ENCODE measurements around the gene TMEM168. TPM values are rescaled to one million over a fixed set of nuclear protein-coding genes. Genes with fewer than 3 reads are reported as not detected.

The TMEM168 gene
- total RNA-seq, 4 donors from 2014 or later = 29.2 to 43.5 (median 30.4) TPM

GRCh38 chr7:112752576-112752975 is 37.6 kb downstream of the TMEM168 start:
- no peaks in the 10 kb centered on the region for H3K36me3 ChIP-seq
- H3K4me3 ChIP-seq (replicated peaks in 1 of 3) = no peak overlapping the region
- no peak overlapping the region for H3K27ac ChIP-seq
- intact Hi-C loops (cut with DNase I) = no loop called here
- H3K9me3 ChIP-seq = no peaks in the 10 kb centered on the region
- 92 to 95% methylated on average over 3 of the region's 3 CpGs for WGBS, 2 donors
- no peaks in the 10 kb centered on the region for H3K27me3 ChIP-seq
- no peaks in the 10 kb centered on the region for H3K4me1 ChIP-seq
- DNase-seq = no peak
- TF ChIP-seq CTCF (IDR thresholded peaks at IDR 0.05) = no peak
- TF ChIP-seq POLR2A (IDR thresholded peaks at IDR 0.05) = no peak

- intact Hi-C loops (cut with DNase I) = no loop called here
- DNase-seq = no peak
- WGBS, 2 donors = 71 to 82% methylated on average over 2 of the region's 2 CpGs
- no peaks in the 10 kb centered on the region for H3K27me3 ChIP-seq
- H3K4me3 ChIP-seq (replicated peaks in 1 of 3) = no peak overlapping the region
- no peaks in the 10 kb centered on the region for H3K4me1 ChIP-seq
- no peak overlapping the region for H3K27ac ChIP-seq
- no peaks in the 10 kb centered on the region for H3K36me3 ChIP-seq
- TF ChIP-seq CTCF (IDR thresholded peaks at IDR 0.05) (no peak), POLR2A (IDR thresholded peaks at IDR 0.05) (no peak)
- H3K9me3 ChIP-seq = no peaks in the 10 kb centered on the region
These were observed 40.4 kb downstream of the TMEM168 start for GRCh38 chr7:112749775-112750174.

- H3K9me3 ChIP-seq = no peaks in the 10 kb centered on the region
- no peak overlapping the region for H3K4me3 ChIP-seq (replicated peaks in 1 of 3)
- intact Hi-C loops (cut with DNase I) = no loop called here
- no peaks in the 10 kb centered on the region for H3K4me1 ChIP-seq
- no peaks in the 10 kb centered on the region for H3K27me3 ChIP-seq
- no peak overlapping the region for H3K27ac ChIP-seq
- no peaks in the 10 kb centered on the region for H3K36me3 ChIP-seq
- TF ChIP-seq CTCF (IDR thresholded peaks at IDR 0.05) = no peak
- no peak for TF ChIP-seq POLR2A (IDR thresholded peaks at IDR 0.05)
- DNase-seq = no peak
These were observed 41.8 kb downstream of the TMEM168 start for GRCh38 chr7:112748381-112748780.

- Histone ChIP-seq H3K4me3 (replicated peaks in 1 of 3) (no peak overlapping the region), H3K9me3 (no peaks in the 10 kb centered on the region), H3K36me3 (no peaks in the 10 kb centered on the region), H3K4me1 (no peaks in the 10 kb centered on the region), H3K27ac (no peak overlapping the region), H3K27me3 (no peaks in the 10 kb centered on the region)
- WGBS, 2 donors = 81 to 89% methylated on average over 1 of the region's 1 CpG
- TF ChIP-seq CTCF (IDR thresholded peaks at IDR 0.05) (no peak), POLR2A (IDR thresholded peaks at IDR 0.05) (no peak)
- DNase-seq = no peak
- intact Hi-C loops (cut with DNase I) = no loop called here
These were observed 44.6 kb downstream of the TMEM168 start for GRCh38 chr7:112745635-112746034.

- TF ChIP-seq CTCF (IDR thresholded peaks at IDR 0.05) (no peak), POLR2A (IDR thresholded peaks at IDR 0.05) (no peak)
- Histone ChIP-seq H3K36me3 (no peaks in the 10 kb centered on the region), H3K27ac (no peak overlapping the region), H3K9me3 (no peaks in the 10 kb centered on the region), H3K4me3 (replicated peaks in 1 of 3) (no peak overlapping the region), H3K27me3 (no peaks in the 10 kb centered on the region), H3K4me1 (no peaks in the 10 kb centered on the region)
- intact Hi-C loops (cut with DNase I) = no loop called here
- no peak for DNase-seq
- 54 to 58% methylated on average over 2 of the region's 2 CpGs for WGBS, 2 donors
These were observed 45.4 kb downstream of the TMEM168 start for GRCh38 chr7:112744818-112745217.

Measured in thyroid gland (tissue), 4 donors.